SK-N-MC (cell line): Measurements from ENCODE around the gene LTA4H.

Experiments
- EZH2 ChIP-seq: fragments of 200-600 bp; sonication (generic); IDR thresholded peaks from one replicate; pipeline ENCODE4 v1.6.1; 2017; ENCODE audit warnings: antibody characterized with exemption
- POLR2AphosphoS5 ChIP-seq: IDR thresholded peaks from 2 replicates; pipeline ENCODE4 v1.6.1; 2012; ENCODE audit warnings: mild to moderate bottlenecking, low read depth, low read length, borderline replicate concordance

DNA sequence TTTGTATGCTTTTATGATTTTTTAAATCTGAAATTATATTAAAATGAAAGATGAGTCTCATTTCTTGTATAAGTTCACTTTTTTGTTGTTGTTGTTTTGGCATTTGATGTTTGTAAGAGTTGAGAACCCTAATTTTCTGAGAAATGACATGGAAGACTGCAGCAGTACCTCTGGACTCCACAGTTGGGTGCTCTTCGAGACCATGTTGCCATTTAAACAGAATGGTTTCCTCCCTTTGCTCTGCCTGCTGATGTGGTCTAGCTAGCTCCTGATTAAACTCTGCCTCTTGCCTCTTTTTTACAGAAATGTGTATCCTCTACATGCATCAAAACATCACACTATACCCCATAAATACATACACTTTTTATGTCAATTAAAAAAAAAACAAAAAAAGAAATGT lies 5.8 kb upstream of the LTA4H start:
- TF ChIP-seq POLR2AphosphoS5 (no peak), EZH2 (no peak)
